Mammary epithelial cell (primary cell): ENCODE measurements around the gene RTN4.

ENCODE experiments used
- EZH2 ChIP-seq: IDR thresholded peaks from 2 replicates; pipeline ENCODE4 v1.6.1; 2012; ENCODE audit warnings: low read length, inconsistent platforms, borderline replicate concordance
- TF ChIP-seq, protein P1 (sequence below), 2 donors: IDR thresholded peaks in 1 of 2; conservative IDR thresholded peaks in 1 of 2; 2 replicates each; pipeline ENCODE4 v1.5.1; 2011 to 2012; ENCODE audit warnings: inconsistent platforms in 2 of 2, low read length in 2 of 2, mild to moderate bottlenecking in 2 of 2, control low read depth in 1 of 2, low read depth in 1 of 2; ENCODE audit not compliant: insufficient read depth in 1 of 2; ENCODE audit errors: extremely low read depth in 1 of 2

DNA sequence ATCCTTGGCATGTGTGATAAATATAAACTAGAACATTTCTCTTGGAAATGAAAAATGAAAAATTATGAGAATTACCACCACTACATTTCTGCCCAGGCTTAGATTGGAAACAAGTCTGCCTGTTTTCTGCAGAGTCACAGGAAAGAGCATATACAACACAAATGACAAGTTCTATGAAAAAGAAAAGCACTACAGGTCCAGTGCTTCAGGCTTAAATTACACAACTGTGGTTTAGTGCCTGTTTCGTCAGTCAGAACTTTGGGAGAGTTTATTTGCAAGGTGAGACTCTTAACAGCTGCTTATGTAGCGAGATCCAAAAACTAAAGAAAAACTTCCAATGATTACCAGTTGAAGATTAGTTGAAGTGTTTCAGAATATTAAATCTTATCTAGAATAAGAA is 68.9 kb downstream of the RTN4 start:
- TF ChIP-seq, protein P1, sequence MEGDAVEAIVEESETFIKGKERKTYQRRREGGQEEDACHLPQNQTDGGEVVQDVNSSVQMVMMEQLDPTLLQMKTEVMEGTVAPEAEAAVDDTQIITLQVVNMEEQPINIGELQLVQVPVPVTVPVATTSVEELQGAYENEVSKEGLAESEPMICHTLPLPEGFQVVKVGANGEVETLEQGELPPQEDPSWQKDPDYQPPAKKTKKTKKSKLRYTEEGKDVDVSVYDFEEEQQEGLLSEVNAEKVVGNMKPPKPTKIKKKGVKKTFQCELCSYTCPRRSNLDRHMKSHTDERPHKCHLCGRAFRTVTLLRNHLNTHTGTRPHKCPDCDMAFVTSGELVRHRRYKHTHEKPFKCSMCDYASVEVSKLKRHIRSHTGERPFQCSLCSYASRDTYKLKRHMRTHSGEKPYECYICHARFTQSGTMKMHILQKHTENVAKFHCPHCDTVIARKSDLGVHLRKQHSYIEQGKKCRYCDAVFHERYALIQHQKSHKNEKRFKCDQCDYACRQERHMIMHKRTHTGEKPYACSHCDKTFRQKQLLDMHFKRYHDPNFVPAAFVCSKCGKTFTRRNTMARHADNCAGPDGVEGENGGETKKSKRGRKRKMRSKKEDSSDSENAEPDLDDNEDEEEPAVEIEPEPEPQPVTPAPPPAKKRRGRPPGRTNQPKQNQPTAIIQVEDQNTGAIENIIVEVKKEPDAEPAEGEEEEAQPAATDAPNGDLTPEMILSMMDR (conservative IDR thresholded peaks at IDR 0.05 in 1 of 2, IDR thresholded peaks at IDR 0.05 in 1 of 2; ENCODE audit: extremely low read depth in 1 of 2, insufficient read depth in 1 of 2, low read depth in 1 of 2, low read length in 2 of 2), result no peak
- TF ChIP-seq EZH2, result no peak
